H1 (cell line): Measurements from ENCODE around the gene ST8SIA4.

Experiments used
- ATF2 ChIP-seq: IDR thresholded peaks from 2 replicates; pipeline ENCODE4 v1.6.1; 2012; ENCODE audit warnings: low read length, inconsistent platforms
- ATF3 ChIP-seq: IDR thresholded peaks from 2 replicates; pipeline ENCODE4 v1.6.1; 2011; ENCODE audit warnings: low read depth, mild to moderate bottlenecking, low read length; ENCODE audit not compliant: insufficient read depth
- CBX8 ChIP-seq: fragments of 300-800, 300-1000 bp; sonication (generic); IDR thresholded peaks from 2 replicates; pipeline ENCODE4 v1.7.1; 2016; ENCODE audit warnings: low read depth, low read length, borderline replicate concordance
- CEBPB ChIP-seq: IDR thresholded peaks from 2 replicates; pipeline ENCODE4 v1.6.1; 2012; ENCODE audit warnings: low read depth, low read length
- CTCF ChIP-seq, 3 experiments: IDR thresholded peaks; 1 replicate in 2 of 3; 2 replicates in 1 of 3; pipeline versions ENCODE4 v1.5.1 to v1.6.1; 2011; ENCODE audit warnings: low read length in 3 of 3, mild to moderate bottlenecking in 3 of 3, inconsistent platforms in 2 of 3, low read depth in 1 of 3, moderate library complexity in 1 of 3; ENCODE audit not compliant: insufficient read depth in 1 of 3; ENCODE audit errors: control extremely low read depth in 1 of 3
- EP300 ChIP-seq, 2 experiments: IDR thresholded peaks; 1 replicate in 1 of 2; 2 replicates in 1 of 2; pipeline ENCODE4 v1.6.1; 2011 to 2012; ENCODE audit warnings: low read depth in 2 of 2, low read length in 2 of 2, mild to moderate bottlenecking in 2 of 2, borderline replicate concordance in 1 of 2, inconsistent platforms in 1 of 2, moderate library complexity in 1 of 2
- MAX ChIP-seq: IDR thresholded peaks from 2 replicates; pipeline ENCODE4 v1.6.1; 2012; ENCODE audit warnings: inconsistent platforms
- NRF1 ChIP-seq: IDR thresholded peaks from 2 replicates; pipeline ENCODE4 v1.6.1; 2011; ENCODE audit warnings: mild to moderate bottlenecking, low read depth, low read length, improper control_type of control experiment
- POLR2A ChIP-seq, 2 experiments: IDR thresholded peaks; 1 replicate in 1 of 2; 2 replicates in 1 of 2; pipeline ENCODE4 v1.6.1; 2011; ENCODE audit warnings: low read depth in 2 of 2, low read length in 2 of 2, mild to moderate bottlenecking in 2 of 2; ENCODE audit errors: control extremely low read depth in 1 of 2
- RAD21 ChIP-seq, 2 experiments: IDR thresholded peaks in 1 of 2; conservative IDR thresholded peaks in 1 of 2; 2 replicates each; pipeline ENCODE4 v1.6.1; 2011; ENCODE audit warnings: low read depth in 2 of 2, low read length in 2 of 2, improper control_type of control experiment in 1 of 2, inconsistent platforms in 1 of 2, mild to moderate bottlenecking in 1 of 2, moderate library complexity in 1 of 2
- SIN3A ChIP-seq, 2 experiments: IDR thresholded peaks in 1 of 2; conservative IDR thresholded peaks in 1 of 2; 2 replicates each; pipeline ENCODE4 v1.6.1; 2011 to 2012; ENCODE audit warnings: low read length in 2 of 2, improper control_type of control experiment in 1 of 2, low read depth in 1 of 2, mild to moderate bottlenecking in 1 of 2
- SUZ12 ChIP-seq: fragments of 200-600 bp; sonication (generic); IDR thresholded peaks from 2 replicates; pipeline ENCODE4 v1.6.1; 2012; ENCODE audit warnings: mild to moderate bottlenecking, inconsistent platforms, low read length, moderate library complexity, mixed read lengths
- YY1 ChIP-seq: IDR thresholded peaks from 2 replicates; pipeline ENCODE4 v1.6.1; 2011; ENCODE audit warnings: low read depth, mild to moderate bottlenecking, low read length

GRCh38 chr5:100761192-100761591 lies 141.9 kb downstream of the ST8SIA4 start:
- no peak for TF ChIP-seq RAD21 (IDR thresholded peaks at IDR 0.05 in 1 of 2, conservative IDR thresholded peaks at IDR 0.05 in 1 of 2; ENCODE audit: low read depth in 2 of 2, low read length in 2 of 2)
- no peak for TF ChIP-seq NRF1
- TF ChIP-seq YY1, result no peak
- no peak for TF ChIP-seq CTCF (IDR thresholded peaks at IDR 0.05; ENCODE audit: control extremely low read depth in 1 of 3, insufficient read depth in 1 of 3, low read depth in 1 of 3, low read length in 3 of 3)
- no peak for TF ChIP-seq ATF3
- TF ChIP-seq EP300 (IDR thresholded peaks at IDR 0.05; ENCODE audit: borderline replicate concordance in 1 of 2, low read depth in 2 of 2, low read length in 2 of 2), result no peak
- no peak for TF ChIP-seq ATF2
- no peak for TF ChIP-seq CBX8
- TF ChIP-seq CEBPB, result no peak
- no peak for TF ChIP-seq SIN3A (conservative IDR thresholded peaks at IDR 0.05 in 1 of 2, IDR thresholded peaks at IDR 0.05 in 1 of 2; ENCODE audit: low read depth in 1 of 2, low read length in 2 of 2)
- no peak for TF ChIP-seq POLR2A (IDR thresholded peaks at IDR 0.05; ENCODE audit: control extremely low read depth in 1 of 2, low read depth in 2 of 2, low read length in 2 of 2)
- TF ChIP-seq MAX, result no peak
- no peak for TF ChIP-seq SUZ12
